Measurements from ENCODE around the gene SKP1. TPM values are rescaled to one million over a fixed set of nuclear protein-coding genes. Genes with fewer than 3 reads are reported as not detected.
A peak's percentile ranks its signal among the peaks of the same experiment; 100 is the strongest.

The SKP1 gene
- total RNA-seq, 1 donor from 2014 or later: 352 TPM

DNA sequence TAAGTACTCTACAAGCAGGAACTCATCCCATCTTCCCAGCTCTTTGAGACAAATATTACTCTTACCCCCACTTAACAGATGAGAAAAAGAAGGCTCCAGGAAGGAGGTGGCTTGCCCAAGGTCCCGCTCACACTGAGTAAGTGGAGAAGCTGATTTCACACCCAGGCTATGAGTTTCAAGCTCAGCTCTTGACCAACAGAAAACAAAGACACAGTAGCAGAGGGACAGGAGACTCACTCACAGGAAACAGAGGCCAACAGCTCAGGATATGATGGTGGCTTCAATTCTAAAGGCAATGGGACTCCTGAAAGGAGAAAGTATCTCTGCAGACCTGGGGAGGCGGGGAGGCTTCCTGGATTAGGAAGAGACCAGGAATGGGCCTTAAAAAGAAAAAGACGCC, 69.0 kb downstream of the SKP1 start:
- Mint-ChIP-seq H3K27me3 (ENCODE audit: low read depth) (peaks cover 44% of the 10 kb centered on the region), H3K9me3 (no peaks in the 10 kb centered on the region), H3K4me1 (peaks cover 8% of the 10 kb centered on the region), H3K4me3 (no peak overlapping the region), H3K36me3 (no peaks in the 10 kb centered on the region), H3K27ac (no peak overlapping the region)
- DNase-seq (ENCODE audit: low spot score in 2 of 2, unreplicated experiment in 2 of 2): no peak
- TF ChIP-seq, protein P1, sequence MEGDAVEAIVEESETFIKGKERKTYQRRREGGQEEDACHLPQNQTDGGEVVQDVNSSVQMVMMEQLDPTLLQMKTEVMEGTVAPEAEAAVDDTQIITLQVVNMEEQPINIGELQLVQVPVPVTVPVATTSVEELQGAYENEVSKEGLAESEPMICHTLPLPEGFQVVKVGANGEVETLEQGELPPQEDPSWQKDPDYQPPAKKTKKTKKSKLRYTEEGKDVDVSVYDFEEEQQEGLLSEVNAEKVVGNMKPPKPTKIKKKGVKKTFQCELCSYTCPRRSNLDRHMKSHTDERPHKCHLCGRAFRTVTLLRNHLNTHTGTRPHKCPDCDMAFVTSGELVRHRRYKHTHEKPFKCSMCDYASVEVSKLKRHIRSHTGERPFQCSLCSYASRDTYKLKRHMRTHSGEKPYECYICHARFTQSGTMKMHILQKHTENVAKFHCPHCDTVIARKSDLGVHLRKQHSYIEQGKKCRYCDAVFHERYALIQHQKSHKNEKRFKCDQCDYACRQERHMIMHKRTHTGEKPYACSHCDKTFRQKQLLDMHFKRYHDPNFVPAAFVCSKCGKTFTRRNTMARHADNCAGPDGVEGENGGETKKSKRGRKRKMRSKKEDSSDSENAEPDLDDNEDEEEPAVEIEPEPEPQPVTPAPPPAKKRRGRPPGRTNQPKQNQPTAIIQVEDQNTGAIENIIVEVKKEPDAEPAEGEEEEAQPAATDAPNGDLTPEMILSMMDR (IDR thresholded peaks at IDR 0.05; ENCODE audit: unreplicated experiment): no peak

DNA sequence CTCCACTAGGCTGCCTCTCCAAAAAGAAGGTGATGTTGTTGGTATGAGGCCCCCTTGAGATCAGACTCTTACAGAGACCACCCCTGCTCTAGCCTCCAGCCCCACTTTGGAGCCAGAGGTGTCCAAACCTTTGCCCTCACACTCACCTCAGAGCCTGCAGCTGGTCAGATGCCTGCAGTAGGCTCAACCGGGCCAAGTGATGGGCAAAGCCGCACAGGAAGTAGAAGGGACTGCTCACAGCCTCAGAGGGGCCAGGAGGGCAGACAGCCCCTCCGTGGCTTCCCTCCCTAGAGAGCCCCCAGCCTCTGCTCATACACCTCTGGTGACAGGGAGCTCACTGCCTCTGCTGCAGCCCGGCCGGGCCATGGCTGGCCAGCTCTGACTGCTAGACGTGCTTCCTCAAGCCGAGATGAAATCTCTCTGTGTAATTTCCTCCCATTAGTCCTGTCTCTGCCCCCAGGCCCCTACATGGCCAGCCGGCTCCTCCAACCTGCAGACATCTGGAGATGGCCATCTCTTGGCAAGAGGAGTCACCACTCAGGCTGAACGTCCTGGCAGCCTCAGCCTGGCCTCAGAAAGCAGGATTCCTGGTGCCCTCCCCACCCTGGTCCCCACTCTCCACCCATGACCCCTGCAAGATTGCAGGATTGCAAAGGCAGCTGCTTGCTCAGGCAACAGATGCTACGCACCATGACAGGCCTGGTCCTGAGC, 69.6 kb downstream of the SKP1 start:
- H3K9me3 Mint-ChIP-seq: no peaks in the 10 kb centered on the region
- DNase-seq (ENCODE audit: low spot score in 2 of 2, unreplicated experiment in 2 of 2): no peak
- no peak overlapping the region for H3K27ac Mint-ChIP-seq
- no peaks in the 10 kb centered on the region for H3K36me3 Mint-ChIP-seq
- peaks cover 38% of the 10 kb centered on the region for H3K27me3 Mint-ChIP-seq (ENCODE audit: low read depth)
- H3K4me1 Mint-ChIP-seq: peaks cover 8% of the 10 kb centered on the region
- TF ChIP-seq, protein P1 (IDR thresholded peaks at IDR 0.05; ENCODE audit: unreplicated experiment): no peak
- H3K4me3 Mint-ChIP-seq: no peak overlapping the region

DNA sequence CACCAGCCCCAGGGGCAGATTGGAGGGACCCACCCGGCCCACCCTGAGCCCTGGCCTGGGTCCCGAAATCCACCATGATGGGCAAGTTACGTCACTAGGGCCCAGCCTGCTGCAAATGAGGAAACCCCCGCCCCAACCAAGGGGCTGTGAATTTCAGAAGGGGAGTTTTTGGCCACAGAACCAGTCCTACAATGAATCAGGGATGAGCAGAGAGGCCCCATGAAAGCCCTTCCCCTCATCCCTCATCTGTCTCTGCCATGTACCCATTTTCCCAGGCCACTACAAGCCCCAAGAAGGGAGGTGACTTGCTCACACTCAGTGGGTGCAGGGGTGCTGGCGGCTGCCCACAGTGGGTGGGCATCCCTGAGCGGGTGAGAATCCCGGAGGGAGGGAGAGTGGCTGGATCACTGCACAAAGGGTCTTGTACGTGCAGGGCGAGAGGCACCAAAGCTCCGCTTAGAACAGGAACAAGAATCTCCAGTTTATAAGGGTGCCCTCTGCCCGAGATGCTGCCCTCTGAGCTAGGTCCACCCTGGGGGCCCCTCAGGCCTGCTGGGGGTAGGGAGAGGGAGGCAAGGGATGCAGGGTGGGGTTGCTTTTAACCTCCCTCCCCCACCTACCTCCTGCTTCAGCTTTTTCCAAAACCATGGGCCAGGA, 72.6 kb downstream of the SKP1 start:
- H3K36me3 Mint-ChIP-seq: no peaks in the 10 kb centered on the region
- H3K27ac Mint-ChIP-seq: no peak overlapping the region
- peaks cover 6% of the 10 kb centered on the region for H3K4me1 Mint-ChIP-seq
- DNase-seq (ENCODE audit: low spot score in 2 of 2, unreplicated experiment in 2 of 2): no peak
- H3K27me3 Mint-ChIP-seq (ENCODE audit: low read depth): peaks cover 25% of the 10 kb centered on the region
- no peaks in the 10 kb centered on the region for H3K9me3 Mint-ChIP-seq
- TF ChIP-seq, protein P1 (IDR thresholded peaks at IDR 0.05; ENCODE audit: unreplicated experiment): no peak
- H3K4me3 Mint-ChIP-seq: no peak overlapping the region

DNA sequence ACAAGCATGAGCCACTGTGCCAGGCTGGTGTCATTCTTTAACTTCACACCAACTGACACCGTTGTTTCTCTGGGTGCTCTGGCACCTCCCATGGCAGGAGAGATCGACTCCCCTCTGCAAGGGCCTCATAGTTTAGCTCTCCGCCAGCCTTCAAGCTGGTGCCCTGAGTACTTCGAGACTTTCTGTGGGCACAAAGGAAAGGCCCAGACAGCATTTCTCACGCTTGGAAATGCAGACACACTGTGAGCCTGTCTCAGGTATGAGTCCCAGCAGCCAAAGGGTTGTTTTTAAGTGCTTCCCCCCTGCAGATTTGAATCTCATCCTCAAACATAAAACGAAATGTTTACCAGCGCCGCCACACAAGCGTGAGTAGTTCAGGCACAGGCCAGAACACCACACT, 73.4 kb downstream of the SKP1 start:
- no peaks in the 10 kb centered on the region for H3K36me3 Mint-ChIP-seq
- H3K4me1 Mint-ChIP-seq: peaks cover 7% of the 10 kb centered on the region
- H3K27ac Mint-ChIP-seq: no peak overlapping the region
- no peaks in the 10 kb centered on the region for H3K9me3 Mint-ChIP-seq
- H3K4me3 Mint-ChIP-seq: no peak overlapping the region
- TF ChIP-seq, protein P1 (IDR thresholded peaks at IDR 0.05; ENCODE audit: unreplicated experiment): no peak
- no peak for DNase-seq (ENCODE audit: low spot score in 2 of 2, unreplicated experiment in 2 of 2)
- H3K27me3 Mint-ChIP-seq (ENCODE audit: low read depth): peaks cover 26% of the 10 kb centered on the region

DNA sequence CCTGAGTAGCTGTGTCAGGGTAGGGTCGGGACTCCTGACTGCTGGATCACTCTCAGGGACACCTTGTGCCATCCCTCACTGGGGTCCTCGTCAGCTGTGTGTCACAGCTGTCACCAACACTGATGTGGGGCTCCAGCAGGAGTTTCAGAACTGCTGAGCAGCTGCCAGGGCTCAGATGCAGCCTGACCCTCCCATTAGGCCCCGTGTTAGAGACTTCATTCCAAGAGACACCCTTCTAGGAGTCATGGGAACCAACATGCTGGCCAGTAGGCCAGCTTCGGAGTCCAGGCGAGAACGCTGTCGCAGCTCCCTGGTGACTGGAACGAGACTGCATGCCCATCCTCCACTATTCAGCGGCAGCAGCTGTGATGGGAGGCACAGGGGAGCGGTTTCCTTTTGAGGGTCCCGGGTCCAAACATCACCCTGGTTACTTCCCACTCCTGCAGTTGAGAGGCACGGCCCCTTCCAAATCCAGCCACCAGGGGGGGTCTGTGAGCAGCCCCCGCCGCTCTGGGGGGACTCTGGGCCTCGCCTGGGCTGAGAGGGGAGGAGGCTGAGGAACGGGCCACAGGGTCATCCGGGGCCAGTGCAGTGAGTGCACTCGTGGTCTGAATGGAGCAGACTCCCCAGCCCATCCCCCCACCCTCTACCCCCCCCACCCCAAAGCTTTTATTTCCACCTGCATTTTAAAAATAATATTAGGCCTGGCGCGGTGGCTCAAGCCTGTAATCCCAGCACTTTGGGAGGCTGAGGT, 74.9 kb downstream of the SKP1 start:
- H3K36me3 Mint-ChIP-seq: no peaks in the 10 kb centered on the region
- peaks cover 11% of the 10 kb centered on the region for H3K4me1 Mint-ChIP-seq
- no peak overlapping the region for H3K27ac Mint-ChIP-seq
- no peaks in the 10 kb centered on the region for H3K9me3 Mint-ChIP-seq
- TF ChIP-seq, protein P1 (IDR thresholded peaks at IDR 0.05; ENCODE audit: unreplicated experiment): peak; percentile 61
- DNase-seq (ENCODE audit: low spot score in 2 of 2, unreplicated experiment in 2 of 2): peak in 1 of 2 experiments; percentile 71
- H3K4me3 Mint-ChIP-seq: no peak overlapping the region
- peaks cover 14% of the 10 kb centered on the region for H3K27me3 Mint-ChIP-seq (ENCODE audit: low read depth)

All from mesothelial cell of epicardium (in vitro differentiated cells).